WERI-Rb-1 (cell line): ENCODE results near the gene SCUBE2.

Source experiments
- DNase-seq: peaks from one replicate; pipeline ENCODE4 v3.0.0-alpha.2; 2020
- H3K27ac ChIP-seq: fragments of 250-450 bp; sonication (Bioruptor Pico); 2 replicates; pipeline ENCODE4 v1.5.1; 2020; ENCODE audit warnings: mild to moderate bottlenecking, moderate library complexity
- H3K27me3 ChIP-seq: fragments of 250-450 bp; sonication (Bioruptor Pico); 2 replicates; pipeline ENCODE4 v1.5.1; 2021; ENCODE audit warnings: mild to moderate bottlenecking, low read depth, moderate library complexity; ENCODE audit not compliant: insufficient read depth, severe bottlenecking
- H3K36me3 ChIP-seq: fragments of 250-450 bp; sonication (Bioruptor Pico); 2 replicates; pipeline ENCODE4 v1.5.1; 2020; ENCODE audit warnings: mild to moderate bottlenecking, moderate library complexity
- H3K4me3 ChIP-seq: 2 replicates; pipeline ENCODE4 v1.5.1; 2011; ENCODE audit warnings: low read depth, mild to moderate bottlenecking, control low read depth, low read length
- H3K9me3 ChIP-seq: fragments of 250-450 bp; sonication (Bioruptor Pico); 2 replicates; pipeline ENCODE4 v1.5.1; 2021; ENCODE audit warnings: mild to moderate bottlenecking, moderate library complexity; ENCODE audit not compliant: severe bottlenecking
- TF ChIP-seq, protein P1 (sequence below): IDR thresholded peaks from 2 replicates; pipeline ENCODE4 v1.5.1; 2011; ENCODE audit warnings: low read depth, mild to moderate bottlenecking, control low read depth, inconsistent platforms, low read length

The SCUBE2 gene

DNA sequence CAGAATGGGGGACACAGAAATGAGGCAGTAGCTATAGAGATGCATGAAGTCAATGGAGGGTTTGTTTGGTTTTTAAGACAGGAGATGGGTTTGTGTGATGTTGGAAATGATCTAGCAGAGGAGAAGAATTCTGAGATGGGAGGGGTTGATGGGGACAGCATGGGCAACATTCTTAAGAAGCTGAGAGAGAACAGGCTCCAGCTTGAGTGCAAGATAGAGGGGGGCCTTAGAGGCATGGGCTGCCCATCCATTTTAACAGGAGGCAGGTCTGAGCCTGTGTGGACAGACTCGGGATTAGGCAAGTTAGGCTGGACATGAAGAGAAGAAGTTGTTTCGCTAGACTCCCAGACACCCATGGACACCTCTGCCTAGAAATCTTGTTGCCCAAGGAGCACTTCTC lies 49.7 kb downstream of the SCUBE2 start:
- TF ChIP-seq, protein P1, sequence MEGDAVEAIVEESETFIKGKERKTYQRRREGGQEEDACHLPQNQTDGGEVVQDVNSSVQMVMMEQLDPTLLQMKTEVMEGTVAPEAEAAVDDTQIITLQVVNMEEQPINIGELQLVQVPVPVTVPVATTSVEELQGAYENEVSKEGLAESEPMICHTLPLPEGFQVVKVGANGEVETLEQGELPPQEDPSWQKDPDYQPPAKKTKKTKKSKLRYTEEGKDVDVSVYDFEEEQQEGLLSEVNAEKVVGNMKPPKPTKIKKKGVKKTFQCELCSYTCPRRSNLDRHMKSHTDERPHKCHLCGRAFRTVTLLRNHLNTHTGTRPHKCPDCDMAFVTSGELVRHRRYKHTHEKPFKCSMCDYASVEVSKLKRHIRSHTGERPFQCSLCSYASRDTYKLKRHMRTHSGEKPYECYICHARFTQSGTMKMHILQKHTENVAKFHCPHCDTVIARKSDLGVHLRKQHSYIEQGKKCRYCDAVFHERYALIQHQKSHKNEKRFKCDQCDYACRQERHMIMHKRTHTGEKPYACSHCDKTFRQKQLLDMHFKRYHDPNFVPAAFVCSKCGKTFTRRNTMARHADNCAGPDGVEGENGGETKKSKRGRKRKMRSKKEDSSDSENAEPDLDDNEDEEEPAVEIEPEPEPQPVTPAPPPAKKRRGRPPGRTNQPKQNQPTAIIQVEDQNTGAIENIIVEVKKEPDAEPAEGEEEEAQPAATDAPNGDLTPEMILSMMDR = no peak
- no peaks in the 10 kb centered on the region for H3K36me3 ChIP-seq

GRCh38 chr11:9040410-9040809 lies 51.0 kb downstream of the SCUBE2 start:
- Histone ChIP-seq H3K36me3 (no peaks in the 10 kb centered on the region), H3K27me3 (no peaks in the 10 kb centered on the region), H3K9me3 (no peaks in the 10 kb centered on the region), H3K27ac (no peak overlapping the region), H3K4me3 (no peak overlapping the region)
- DNase-seq = no peak
- TF ChIP-seq, protein P1 = no peak

More for the DNA sequence above, 49.7 kb downstream of the SCUBE2 start:
- Histone ChIP-seq H3K27me3 (no peaks in the 10 kb centered on the region), H3K27ac (no peak overlapping the region), H3K9me3 (no peaks in the 10 kb centered on the region), H3K4me3 (no peak overlapping the region)
- no peak for DNase-seq

- DNase-seq = no peak
- H3K27ac ChIP-seq = no peak overlapping the region
- TF ChIP-seq, protein P1 = no peak
- H3K9me3 ChIP-seq = no peaks in the 10 kb centered on the region
- H3K36me3 ChIP-seq = no peaks in the 10 kb centered on the region
- no peaks in the 10 kb centered on the region for H3K27me3 ChIP-seq
- H3K4me3 ChIP-seq = no peak overlapping the region
These were observed 51.5 kb downstream of the SCUBE2 start for GRCh38 chr11:9039863-9040262.

DNA sequence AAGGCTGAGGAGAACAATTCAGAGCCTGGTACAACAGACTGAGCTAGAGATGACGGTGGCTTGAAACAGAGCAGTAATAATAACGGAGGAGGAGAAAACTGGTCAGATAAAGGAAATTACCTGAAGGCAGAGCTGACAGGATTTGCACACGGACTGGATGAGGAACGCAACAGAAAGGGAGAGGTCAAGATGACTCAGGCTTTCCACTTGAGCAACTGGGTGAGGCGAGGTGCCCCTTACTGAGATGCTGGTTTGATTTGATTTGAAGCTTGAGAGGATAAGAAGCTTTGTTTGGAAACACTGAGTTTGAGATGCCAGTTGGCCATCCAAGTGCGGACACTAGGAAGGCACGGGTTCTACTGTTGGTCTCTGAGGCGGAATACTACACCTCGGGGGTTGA lies 52.2 kb downstream of the SCUBE2 start:
- no peaks in the 10 kb centered on the region for H3K36me3 ChIP-seq
- H3K4me3 ChIP-seq = no peak overlapping the region
- no peaks in the 10 kb centered on the region for H3K9me3 ChIP-seq
- TF ChIP-seq, protein P1 = no peak
- H3K27me3 ChIP-seq = no peaks in the 10 kb centered on the region
- H3K27ac ChIP-seq = no peak overlapping the region
- DNase-seq = no peak

GRCh38 chr11:9038541-9038940 lies 52.9 kb downstream of the SCUBE2 start:
- Histone ChIP-seq H3K27ac (no peak overlapping the region), H3K4me3 (no peak overlapping the region), H3K27me3 (no peaks in the 10 kb centered on the region), H3K36me3 (no peaks in the 10 kb centered on the region), H3K9me3 (no peaks in the 10 kb centered on the region)
- TF ChIP-seq, protein P1 = no peak
- no peak for DNase-seq

DNA sequence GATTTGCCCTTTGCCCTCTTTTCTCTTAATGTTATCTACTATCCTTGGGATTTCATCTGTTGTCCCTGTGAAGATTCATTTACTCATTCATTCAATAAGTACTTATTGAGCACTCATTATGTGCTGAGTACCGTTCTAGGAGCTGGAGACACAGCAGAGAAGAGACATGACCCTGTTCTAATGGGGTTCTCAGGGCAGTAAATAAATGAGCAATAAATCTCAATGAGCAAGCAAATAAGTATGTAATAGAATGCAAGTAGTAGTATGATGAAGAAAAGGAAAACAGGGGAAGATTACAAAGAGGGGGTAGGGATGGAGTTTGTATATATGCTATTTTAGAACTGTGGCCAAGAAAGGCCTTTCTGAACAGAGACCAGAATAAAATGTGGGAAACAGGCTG lies 53.4 kb downstream of the SCUBE2 start:
- H3K27ac ChIP-seq = no peak overlapping the region

More for the DNA sequence above, 53.4 kb downstream of the SCUBE2 start:
- DNase-seq = no peak
- no peaks in the 10 kb centered on the region for H3K9me3 ChIP-seq
- H3K4me3 ChIP-seq = no peak overlapping the region
- no peaks in the 10 kb centered on the region for H3K27me3 ChIP-seq
- TF ChIP-seq, protein P1 = no peak
- no peaks in the 10 kb centered on the region for H3K36me3 ChIP-seq
